Astrocyte of the hippocampus (primary cell): ENCODE data around the gene TACC2.

Source experiments
- DNase-seq: peaks from one replicate; pipeline ENCODE4 v3.0.0; 2011; ENCODE audit warnings: low read depth, low spot score

TACC2 gene

GRCh38 chr10:122029499-122030199 is 40.7 kb downstream of the TACC2 start:
- DNase-seq = peak; percentile 57

- DNase-seq = no peak
Observed at GRCh38 chr10:122030200-122030552, 41.2 kb downstream of the TACC2 start.

- DNase-seq = no peak
Observed at GRCh38 chr10:122033224-122033926, 44.4 kb downstream of the TACC2 start.

- peak; percentile 31 for DNase-seq
Observed at GRCh38 chr10:122034149-122034756, 45.3 kb downstream of the TACC2 start.

- no peak for DNase-seq
Observed at GRCh38 chr10:122040786-122041185, 51.8 kb downstream of the TACC2 start.

- no peak for DNase-seq
Observed at GRCh38 chr10:122042836-122043235, 53.9 kb downstream of the TACC2 start.

- DNase-seq = no peak
Observed at GRCh38 chr10:122044045-122044661, 55.2 kb downstream of the TACC2 start.

GRCh38 chr10:122044713-122045112 is 55.8 kb downstream of the TACC2 start:
- DNase-seq = no peak

GRCh38 chr10:122045212-122045611 is 56.2 kb downstream of the TACC2 start:
- no peak for DNase-seq

GRCh38 chr10:122047560-122047959 is 58.6 kb downstream of the TACC2 start:
- no peak for DNase-seq

- no peak for DNase-seq
Observed at GRCh38 chr10:122049076-122049475, 60.1 kb downstream of the TACC2 start.

- no peak for DNase-seq
Observed at GRCh38 chr10:122050311-122050710, 61.3 kb downstream of the TACC2 start.

- DNase-seq = no peak
Observed at GRCh38 chr10:122050811-122051210, 61.8 kb downstream of the TACC2 start.

- peak; percentile 84 for DNase-seq
Observed at GRCh38 chr10:122051609-122052385, 62.8 kb downstream of the TACC2 start.

GRCh38 chr10:122052701-122053100 is 63.7 kb downstream of the TACC2 start:
- no peak for DNase-seq

GRCh38 chr10:122053314-122053713 is 64.4 kb downstream of the TACC2 start:
- DNase-seq = no peak

GRCh38 chr10:122054048-122055025 is 65.4 kb downstream of the TACC2 start:
- DNase-seq = peak; percentile 51

- DNase-seq = no peak
Observed at GRCh38 chr10:122055252-122055651, 66.3 kb downstream of the TACC2 start.

- no peak for DNase-seq
Observed at GRCh38 chr10:122056431-122057094, 67.6 kb downstream of the TACC2 start.

GRCh38 chr10:122057841-122058413 is 69.0 kb downstream of the TACC2 start:
- DNase-seq = no peak
